ENCODE measurements around the gene PRDM11.

The PRDM11 gene

GRCh38 chr11:45267652-45268299, 121.3 kb downstream of the PRDM11 start:
- no peak for DNase-seq

GRCh38 chr11:45269678-45270077, 123.2 kb downstream of the PRDM11 start:
- no peak for DNase-seq

- DNase-seq: no peak
These were observed 124.7 kb downstream of the PRDM11 start for GRCh38 chr11:45270946-45271716.

DNA sequence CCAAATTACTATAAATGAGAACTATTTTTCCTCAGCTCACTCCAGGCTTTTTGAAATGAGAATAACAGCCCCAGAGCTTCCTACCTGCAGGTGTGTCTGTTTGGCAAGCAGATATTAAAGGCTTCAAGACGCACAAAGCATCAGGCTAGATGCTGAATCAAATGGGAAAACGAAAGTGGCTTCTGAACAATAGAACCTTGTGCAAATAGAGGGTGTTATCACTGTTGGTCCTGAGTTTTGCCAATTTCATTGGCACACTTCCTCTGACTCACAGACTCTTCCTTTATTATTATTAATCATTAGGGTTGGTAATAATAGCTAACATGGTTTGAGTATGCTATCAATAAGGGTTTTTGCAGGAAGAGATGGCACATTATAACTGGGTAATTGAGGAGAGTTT, 126.3 kb downstream of the PRDM11 start:
- no peak for DNase-seq

DNA sequence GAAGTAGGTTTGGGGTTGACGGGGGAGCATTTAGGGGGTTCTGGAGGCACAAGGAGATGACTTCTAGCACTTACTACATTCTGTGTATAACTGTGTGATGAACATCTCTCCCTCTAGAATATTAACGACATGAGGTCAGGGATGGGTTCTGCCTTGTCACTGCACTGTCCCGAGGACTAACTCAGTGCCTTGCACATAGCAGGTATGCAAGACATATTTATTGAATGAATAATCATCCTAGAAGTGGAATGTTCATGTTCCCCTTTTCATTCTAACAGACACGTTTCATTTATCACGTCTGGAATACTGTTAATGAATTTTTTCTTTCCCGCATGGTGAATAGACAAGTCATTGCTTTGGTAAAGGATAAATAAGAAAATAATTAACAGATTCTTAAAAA, 127.1 kb downstream of the PRDM11 start:
- DNase-seq: no peak

GRCh38 chr11:45274206-45274605, 127.8 kb downstream of the PRDM11 start:
- no peak for DNase-seq

GRCh38 chr11:45275828-45276227, 129.4 kb downstream of the PRDM11 start:
- DNase-seq: no peak

GRCh38 chr11:45278714-45279113, 132.3 kb downstream of the PRDM11 start:
- DNase-seq: no peak

GRCh38 chr11:45279645-45280044, 133.2 kb downstream of the PRDM11 start:
- DNase-seq: no peak

DNA sequence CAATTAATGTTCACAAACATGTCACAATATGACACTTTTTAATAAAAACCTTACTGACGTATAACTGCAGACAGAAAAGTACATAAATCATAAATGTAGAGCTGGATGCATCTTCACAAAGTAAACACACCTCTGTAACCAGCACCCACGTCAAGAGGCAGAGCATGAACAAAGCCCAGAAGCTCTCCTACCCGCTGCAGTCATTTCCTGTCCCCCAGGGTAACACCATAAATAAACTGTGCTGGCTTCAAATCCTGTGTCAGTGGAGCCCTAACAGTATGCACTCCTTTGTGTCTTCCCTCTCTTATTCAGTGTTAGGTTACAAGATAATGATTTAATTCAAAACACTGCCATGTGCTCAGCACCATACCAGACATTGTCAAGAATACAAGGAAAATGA, 134.0 kb downstream of the PRDM11 start:
- no peak for DNase-seq

- DNase-seq: no peak
These were observed 135.6 kb downstream of the PRDM11 start for GRCh38 chr11:45282081-45282480.
